GM12878 (cell line): Measurements from ENCODE around the gene PRDM2.

Experiments
- BHLHE40 ChIP-seq, 2 experiments: fragments of 450-650 bp in 1 of 2; IDR thresholded peaks; 2 replicates each; pipeline ENCODE4 v1.6.1; 2011 to 2017; ENCODE audit warnings: low read depth in 2 of 2, borderline replicate concordance in 1 of 2, improper control_type of control experiment in 1 of 2, low read length in 1 of 2, mild to moderate bottlenecking in 1 of 2
- CTCF ChIP-seq, 3 experiments: IDR thresholded peaks in 2 of 3; conservative IDR thresholded peaks in 1 of 3; 2 replicates each; pipeline ENCODE4 v1.5.1; 2011; ENCODE audit warnings: low read depth in 3 of 3, low read length in 3 of 3, mild to moderate bottlenecking in 3 of 3, control low read depth in 2 of 3, moderate library complexity in 2 of 3, inconsistent platforms in 1 of 3, mixed read lengths in 1 of 3; ENCODE audit not compliant: control insufficient read depth in 2 of 3, insufficient read depth in 1 of 3; ENCODE audit errors: extremely low read depth in 1 of 3
- E4F1 ChIP-seq: fragments of 450-650 bp; IDR thresholded peaks from 2 replicates; pipeline ENCODE4 v1.6.1; 2018; ENCODE audit warnings: borderline replicate concordance, mild to moderate bottlenecking; ENCODE audit not compliant: partially characterized antibody
- EP300 ChIP-seq, 2 experiments: fragments of 150-350 bp in 1 of 2; IDR thresholded peaks; 2 replicates each; pipeline ENCODE4 v1.6.1; 2011 to 2012; ENCODE audit warnings: low read depth in 2 of 2, low read length in 2 of 2, borderline replicate concordance in 1 of 2, improper control_type of control experiment in 1 of 2, inconsistent platforms in 1 of 2; ENCODE audit not compliant: control insufficient read depth in 1 of 2
- KDM1A ChIP-seq: fragments of 200-600 bp; sonication (generic); IDR thresholded peaks from 2 replicates; pipeline ENCODE4 v1.6.1; 2016; ENCODE audit warnings: borderline replicate concordance
- MAX ChIP-seq: IDR thresholded peaks from 2 replicates; pipeline ENCODE4 v1.6.1; 2012; ENCODE audit warnings: low read depth, low read length, improper control_type of control experiment
- NFIC ChIP-seq: IDR thresholded peaks from 2 replicates; pipeline ENCODE4 v1.6.1; 2012; ENCODE audit warnings: low read depth, mild to moderate bottlenecking, inconsistent platforms, low read length, moderate library complexity
- NFYB ChIP-seq: IDR thresholded peaks from 2 replicates; pipeline ENCODE4 v1.6.1; 2011; ENCODE audit warnings: low read depth, mild to moderate bottlenecking, low read length, improper control_type of control experiment, moderate library complexity; ENCODE audit not compliant: insufficient read depth
- RELA ChIP-seq: fragments of 450-650 bp; IDR thresholded peaks from 2 replicates; pipeline ENCODE4 v1.8.0; 2014; ENCODE audit warnings: borderline replicate concordance; ENCODE audit not compliant: partially characterized antibody
- SP1 ChIP-seq: IDR thresholded peaks from one replicate; pipeline ENCODE4 v1.6.1; 2011; ENCODE audit warnings: low read depth, low read length
- SPI1 ChIP-seq: IDR thresholded peaks from 2 replicates; pipeline ENCODE4 v1.6.1; 2011; ENCODE audit warnings: low read depth, mild to moderate bottlenecking, low read length, moderate library complexity, borderline replicate concordance; ENCODE audit not compliant: insufficient read depth
- SREBF2 ChIP-seq: IDR thresholded peaks from 2 replicates; pipeline ENCODE4 v1.6.1; 2012; ENCODE audit warnings: mild to moderate bottlenecking, low read length
- ZNF687 ChIP-seq: fragments of 450-650 bp; IDR thresholded peaks from 2 replicates; pipeline ENCODE4 v1.6.1; 2017; ENCODE audit warnings: mild to moderate bottlenecking, moderate library complexity

GRCh38 chr1:13710086-13710485 is 10.1 kb downstream of the PRDM2 start:
- no peak for TF ChIP-seq EP300 (IDR thresholded peaks at IDR 0.05; ENCODE audit: borderline replicate concordance in 1 of 2, control insufficient read depth in 1 of 2, low read depth in 2 of 2, low read length in 2 of 2)
- no peak for TF ChIP-seq ZNF687
- no peak for TF ChIP-seq CTCF (IDR thresholded peaks at IDR 0.05 in 2 of 3, conservative IDR thresholded peaks at IDR 0.05 in 1 of 3; ENCODE audit: control insufficient read depth in 2 of 3, extremely low read depth in 1 of 3, insufficient read depth in 1 of 3, low read depth in 3 of 3, low read length in 3 of 3)
- no peak for TF ChIP-seq NFIC
- TF ChIP-seq E4F1 = no peak
- TF ChIP-seq MAX = no peak
- TF ChIP-seq KDM1A = no peak
- no peak for TF ChIP-seq SPI1
- no peak for TF ChIP-seq BHLHE40 (IDR thresholded peaks at IDR 0.05; ENCODE audit: borderline replicate concordance in 1 of 2, low read depth in 2 of 2, low read length in 1 of 2)
- TF ChIP-seq SP1 = no peak
- TF ChIP-seq NFYB = no peak
- no peak for TF ChIP-seq RELA
- TF ChIP-seq SREBF2 = no peak
